Kidney tubule cell (primary cell): ENCODE results near the gene NLRC3.
A peak's percentile ranks its signal among the peaks of the same experiment; 100 is the strongest.
"Not testable (repeated sequence)": the region's sequence is repeated elsewhere in the genome, so short reads cannot be mapped to it uniquely, and the experiment has no call there.

Experiments
- DNase-seq: peaks from one replicate; pipeline ENCODE4 v3.0.0-alpha.2; 2018; ENCODE audit warnings: low spot score

NLRC3 gene, protein sequence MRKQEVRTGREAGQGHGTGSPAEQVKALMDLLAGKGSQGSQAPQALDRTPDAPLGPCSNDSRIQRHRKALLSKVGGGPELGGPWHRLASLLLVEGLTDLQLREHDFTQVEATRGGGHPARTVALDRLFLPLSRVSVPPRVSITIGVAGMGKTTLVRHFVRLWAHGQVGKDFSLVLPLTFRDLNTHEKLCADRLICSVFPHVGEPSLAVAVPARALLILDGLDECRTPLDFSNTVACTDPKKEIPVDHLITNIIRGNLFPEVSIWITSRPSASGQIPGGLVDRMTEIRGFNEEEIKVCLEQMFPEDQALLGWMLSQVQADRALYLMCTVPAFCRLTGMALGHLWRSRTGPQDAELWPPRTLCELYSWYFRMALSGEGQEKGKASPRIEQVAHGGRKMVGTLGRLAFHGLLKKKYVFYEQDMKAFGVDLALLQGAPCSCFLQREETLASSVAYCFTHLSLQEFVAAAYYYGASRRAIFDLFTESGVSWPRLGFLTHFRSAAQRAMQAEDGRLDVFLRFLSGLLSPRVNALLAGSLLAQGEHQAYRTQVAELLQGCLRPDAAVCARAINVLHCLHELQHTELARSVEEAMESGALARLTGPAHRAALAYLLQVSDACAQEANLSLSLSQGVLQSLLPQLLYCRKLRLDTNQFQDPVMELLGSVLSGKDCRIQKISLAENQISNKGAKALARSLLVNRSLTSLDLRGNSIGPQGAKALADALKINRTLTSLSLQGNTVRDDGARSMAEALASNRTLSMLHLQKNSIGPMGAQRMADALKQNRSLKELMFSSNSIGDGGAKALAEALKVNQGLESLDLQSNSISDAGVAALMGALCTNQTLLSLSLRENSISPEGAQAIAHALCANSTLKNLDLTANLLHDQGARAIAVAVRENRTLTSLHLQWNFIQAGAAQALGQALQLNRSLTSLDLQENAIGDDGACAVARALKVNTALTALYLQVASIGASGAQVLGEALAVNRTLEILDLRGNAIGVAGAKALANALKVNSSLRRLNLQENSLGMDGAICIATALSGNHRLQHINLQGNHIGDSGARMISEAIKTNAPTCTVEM

DNA sequence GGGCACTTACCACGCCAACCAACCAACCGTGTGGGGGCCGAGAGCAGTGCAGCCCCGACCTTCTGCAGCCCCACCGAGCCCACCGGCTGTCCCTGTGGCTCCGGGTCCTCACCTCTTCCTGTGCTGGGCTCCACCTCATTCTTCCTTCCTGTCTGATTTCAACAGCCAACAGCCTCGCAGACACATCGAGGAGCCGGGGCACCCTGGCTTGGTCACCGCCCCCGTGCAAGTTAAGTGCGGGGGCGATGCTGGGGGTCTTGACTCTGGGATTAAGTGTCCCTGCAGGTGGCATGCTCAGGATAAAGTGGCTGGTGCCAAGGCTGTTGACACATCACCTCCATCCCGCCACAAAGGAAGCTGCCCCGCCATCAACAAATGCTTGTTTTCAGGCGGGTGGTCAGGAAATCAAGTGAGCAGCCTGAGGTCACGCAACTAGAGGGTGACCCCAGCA lies at the start of gene NLRC3:
Gene NLRC3, minus strand, starts transcription at position 102 of the 451 bp plus-strand sequence. CDS start 12,367 bp downstream, outside the sequence.
- DNase-seq, result no peak

DNA sequence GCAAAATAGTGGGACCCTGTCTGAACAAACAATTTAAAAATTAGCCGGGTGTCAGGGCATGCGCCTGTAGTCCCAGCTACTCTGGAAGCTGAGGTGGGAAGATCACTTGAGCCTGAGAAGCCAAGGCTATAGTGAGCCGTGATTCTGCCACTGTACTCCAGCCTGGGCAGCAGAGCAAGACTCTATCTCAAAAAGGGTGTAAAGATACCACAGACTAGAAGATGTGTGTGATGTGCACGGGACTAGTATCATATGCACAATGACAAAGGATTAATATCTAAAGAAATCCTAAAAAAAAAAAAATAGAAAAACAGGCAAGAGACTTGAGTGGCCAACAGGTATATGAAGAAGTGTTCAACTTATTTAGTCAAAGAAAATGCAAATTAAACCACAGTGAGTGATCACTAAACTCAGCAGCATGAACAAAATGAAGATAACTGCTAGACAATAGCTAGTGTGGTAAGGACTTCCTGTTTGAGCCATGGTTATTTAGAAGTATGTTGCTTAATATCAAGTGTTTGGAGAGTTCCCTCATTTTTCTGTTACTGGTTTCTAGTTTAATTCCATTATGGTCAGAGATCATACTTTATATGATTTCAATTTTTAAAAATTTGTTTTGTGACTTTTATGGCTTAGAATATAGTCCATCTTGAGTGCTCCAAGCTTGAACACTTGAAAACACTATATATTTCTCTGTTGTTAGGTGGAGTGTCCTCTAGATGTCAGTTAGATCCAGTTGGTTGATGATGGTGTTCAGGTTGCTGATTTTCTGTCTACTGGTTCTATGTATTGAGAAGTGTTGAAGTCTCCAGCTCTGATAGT lies 48.9 kb upstream of the NLRC3 start:
- no peak for DNase-seq

DNA sequence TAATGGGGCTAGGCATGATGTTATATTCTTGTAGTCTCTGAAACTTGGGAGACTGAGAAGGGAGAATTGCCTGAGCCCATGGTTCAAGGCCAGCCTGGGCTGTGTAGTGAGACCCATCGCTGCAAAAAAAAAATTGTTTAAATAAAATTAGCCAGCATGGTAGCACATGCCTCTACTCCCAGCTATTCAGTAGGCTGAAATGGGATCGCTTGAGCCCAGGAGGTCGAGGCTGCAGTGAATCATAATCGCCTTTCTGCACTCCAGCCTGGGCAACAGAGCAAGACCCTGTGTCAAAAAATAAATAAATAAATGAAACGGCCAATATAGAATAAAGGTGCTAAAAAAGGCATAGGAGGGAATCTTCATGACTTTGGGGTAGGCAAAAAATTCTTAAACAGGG lies 48.1 kb upstream of the NLRC3 start:
- no peak for DNase-seq

DNA sequence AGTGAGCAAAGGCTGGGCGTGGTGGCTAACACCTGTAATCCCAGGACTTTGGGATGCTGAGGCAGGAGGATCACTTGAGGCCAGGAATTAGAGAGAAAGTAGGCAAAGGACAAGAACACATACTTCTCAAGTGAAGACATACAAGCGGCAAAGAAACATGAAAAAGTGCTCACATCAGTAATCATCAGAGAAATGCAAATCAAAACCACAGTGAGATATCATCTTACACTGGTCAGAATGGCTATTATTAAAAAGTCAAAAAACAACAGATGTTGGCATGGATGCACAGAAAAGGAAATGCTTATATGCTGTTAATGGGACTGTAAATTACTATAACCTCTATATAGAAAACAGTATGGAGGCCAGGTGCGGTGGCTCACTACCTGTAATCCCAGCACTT lies 46.4 kb upstream of the NLRC3 start:
- no peak for DNase-seq

DNA sequence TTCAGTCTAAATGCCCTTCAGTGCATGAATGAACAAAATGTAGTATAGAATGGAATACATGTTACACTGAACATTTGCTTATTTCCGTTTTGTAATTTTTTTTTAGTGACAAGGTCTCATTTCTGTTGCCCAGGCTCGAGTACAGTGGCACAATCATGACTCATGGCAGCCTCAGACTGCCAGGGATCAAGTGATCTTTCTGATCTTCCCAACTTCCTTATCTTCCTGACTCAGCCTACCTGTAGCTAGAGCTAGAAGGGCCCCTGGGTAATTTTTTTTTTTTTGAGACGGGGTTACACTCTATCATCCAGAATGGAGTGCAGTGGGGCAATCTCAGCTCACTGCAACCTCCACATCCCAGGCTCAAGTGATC lies 41.6 kb upstream of the NLRC3 start:
- DNase-seq, result peak; percentile 69

DNA sequence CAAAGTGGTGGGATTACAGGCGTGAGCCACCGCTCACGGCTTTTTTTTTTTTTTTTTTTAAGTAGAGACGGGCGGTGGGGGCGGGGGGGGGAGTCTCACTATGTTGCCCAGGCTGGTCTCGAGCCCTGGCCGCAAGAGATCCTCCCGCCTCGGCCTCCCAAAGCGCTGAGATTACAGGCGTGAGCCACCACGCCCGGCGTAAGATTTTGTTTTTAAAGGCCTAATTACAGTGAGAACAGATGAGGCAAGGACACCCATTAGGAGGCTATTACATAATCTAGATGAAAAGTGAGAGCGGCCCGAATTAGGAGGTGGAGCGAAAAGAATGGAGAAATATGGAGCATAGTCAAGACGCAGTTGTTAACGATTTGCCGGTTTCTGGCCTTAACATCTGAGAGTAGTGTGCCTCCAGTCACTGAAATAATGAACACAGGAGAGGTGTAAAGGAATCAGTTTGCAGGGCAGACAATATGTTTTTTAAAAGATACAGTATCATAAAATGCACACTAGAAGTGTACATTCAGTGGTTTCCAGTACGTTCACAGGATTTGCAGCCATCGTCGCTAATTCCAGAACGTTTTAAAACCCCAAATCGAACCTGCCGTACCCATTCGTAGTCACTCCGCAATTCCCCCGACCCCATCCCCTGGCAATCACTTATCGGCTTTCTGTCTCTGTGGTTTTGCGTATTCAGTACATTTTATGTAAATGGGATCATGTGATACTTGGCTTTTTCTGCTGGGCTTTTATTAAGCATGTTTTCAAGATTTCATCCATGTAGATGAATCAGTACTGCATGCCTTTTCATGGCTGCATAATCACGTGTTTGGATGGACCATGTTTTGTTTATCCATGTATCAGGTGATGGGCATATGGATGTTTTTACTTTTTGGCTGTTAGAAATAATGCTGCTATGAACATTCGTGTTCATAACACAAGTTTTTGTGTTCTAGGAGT lies 35.6 kb upstream of the NLRC3 start:
- DNase-seq, result no peak

DNA sequence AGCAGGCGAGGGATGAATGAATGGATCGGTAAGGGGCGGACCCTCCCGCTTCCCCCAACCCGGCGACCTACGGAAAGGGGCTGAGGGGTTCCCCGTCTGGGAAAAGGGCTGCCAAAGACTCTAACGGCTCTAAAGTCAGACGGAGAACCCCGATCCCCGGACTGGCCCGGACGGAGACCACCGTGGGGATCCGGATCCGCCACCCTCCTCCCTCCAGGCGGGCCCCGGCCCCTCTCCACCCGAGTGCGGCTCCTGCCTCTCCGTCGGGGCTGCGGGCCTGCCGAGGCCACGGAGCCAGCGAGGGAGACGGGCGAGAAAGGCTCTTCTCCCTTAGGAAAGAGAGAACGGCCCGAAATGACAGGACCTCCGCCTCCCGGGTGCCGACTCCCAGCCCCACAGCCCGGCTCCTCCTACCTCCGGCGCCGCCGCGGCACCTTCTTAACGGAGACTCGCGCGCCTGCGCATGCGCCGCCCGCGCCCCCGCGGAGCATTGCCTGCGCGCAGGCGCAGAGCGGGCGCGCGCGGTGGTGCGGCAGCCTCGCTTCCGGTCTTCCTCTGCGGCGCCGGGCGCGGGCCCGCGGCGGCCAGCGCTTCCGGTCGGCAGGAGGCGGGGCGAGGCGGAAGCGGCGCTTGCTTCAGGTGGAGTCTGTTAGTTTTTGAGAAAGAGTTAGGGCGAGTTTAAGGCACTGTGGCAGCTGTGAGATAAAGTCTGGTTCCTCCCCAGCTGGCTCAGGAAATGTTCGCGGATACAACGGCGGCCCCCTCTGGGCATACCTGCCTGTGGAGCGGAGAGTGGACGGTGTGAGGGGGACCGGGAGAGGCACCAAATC lies 34.2 kb upstream of the NLRC3 start, which contains the start of gene SLX4:
Gene SLX4, minus strand, starts transcription at position 461 of the 830 bp plus-strand sequence. CDS start 2,642 bp downstream, outside the sequence.
- DNase-seq, result peak; percentile 96

DNA sequence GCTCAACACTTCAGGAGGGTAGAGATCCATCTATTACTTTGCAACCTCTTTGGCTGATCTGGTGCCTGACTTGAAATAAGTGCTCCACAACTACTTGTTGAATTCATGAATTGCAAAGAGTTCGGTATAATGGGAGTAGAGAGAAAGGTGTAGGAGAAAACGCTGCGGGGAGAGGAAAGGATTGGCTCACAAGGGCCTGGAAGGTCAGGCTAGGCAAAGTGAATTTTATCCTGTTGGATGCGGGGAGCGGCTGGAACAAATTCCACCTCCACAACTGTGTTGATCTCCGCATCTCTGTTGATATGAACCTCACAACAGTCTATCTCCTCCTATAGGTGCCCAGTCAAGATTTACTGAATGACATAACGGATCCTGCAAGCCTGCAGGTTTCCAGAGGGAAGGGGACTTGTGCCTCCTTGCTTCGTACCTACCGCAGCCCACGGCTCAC lies 33.5 kb upstream of the NLRC3 start:
- peak; percentile 6 for DNase-seq

DNA sequence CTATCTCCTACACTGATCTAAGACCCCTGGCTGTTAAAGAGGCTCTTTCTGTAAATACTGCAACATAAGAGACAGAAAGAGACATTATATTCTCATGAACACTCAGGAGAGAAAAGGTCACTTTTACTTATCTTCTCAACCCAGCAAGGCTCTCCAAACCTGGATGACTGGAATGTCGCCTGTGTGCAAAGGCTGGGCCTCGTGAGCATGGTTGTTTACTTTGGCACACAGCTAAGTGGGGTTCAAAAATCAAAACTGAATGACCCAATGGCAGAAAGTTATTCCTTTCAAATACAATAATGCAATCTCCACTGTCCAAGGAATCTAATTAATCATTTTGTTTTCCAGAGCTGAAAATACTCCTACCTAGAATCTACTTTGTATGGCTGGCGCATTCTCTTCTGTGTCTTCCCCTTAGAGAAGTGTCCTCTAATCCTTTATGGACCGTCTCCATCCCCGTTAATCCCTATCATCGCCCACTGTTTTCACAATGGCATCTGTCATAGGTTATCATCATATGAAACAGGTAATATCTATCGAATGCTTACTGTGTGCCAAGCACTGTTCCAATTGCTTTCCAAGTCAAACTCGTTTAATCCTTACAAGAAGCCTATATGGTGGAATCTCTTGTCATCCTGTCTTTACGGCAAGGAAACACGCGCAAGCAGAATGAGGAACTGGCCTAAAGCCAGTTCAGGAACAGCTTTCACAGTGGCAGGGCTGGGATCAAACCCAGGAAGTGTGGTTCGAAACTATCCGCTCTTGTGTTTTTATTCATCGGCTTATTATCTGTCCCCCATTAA lies 32.9 kb upstream of the NLRC3 start:
- DNase-seq, result no peak

DNA sequence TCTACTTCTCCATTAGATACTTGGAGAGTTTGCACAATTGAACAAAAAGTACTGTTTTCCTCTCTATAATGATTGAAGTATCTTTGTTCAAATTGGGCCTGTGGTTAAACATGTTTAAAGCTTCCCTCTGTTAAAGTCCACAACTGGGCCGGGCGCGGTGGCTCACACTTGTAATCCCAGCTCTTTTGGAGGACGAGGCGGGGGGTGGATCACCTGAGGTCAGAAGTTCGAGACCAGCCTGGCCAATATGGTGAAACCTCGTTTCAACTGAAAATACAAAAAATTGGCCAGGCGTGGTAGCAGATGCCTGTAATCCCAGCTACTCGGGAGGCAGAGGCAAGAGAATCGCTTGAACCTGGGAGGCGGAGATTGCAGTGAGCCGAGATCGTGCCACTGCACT lies 31.8 kb upstream of the NLRC3 start:
- not testable (repeated sequence) for DNase-seq

DNA sequence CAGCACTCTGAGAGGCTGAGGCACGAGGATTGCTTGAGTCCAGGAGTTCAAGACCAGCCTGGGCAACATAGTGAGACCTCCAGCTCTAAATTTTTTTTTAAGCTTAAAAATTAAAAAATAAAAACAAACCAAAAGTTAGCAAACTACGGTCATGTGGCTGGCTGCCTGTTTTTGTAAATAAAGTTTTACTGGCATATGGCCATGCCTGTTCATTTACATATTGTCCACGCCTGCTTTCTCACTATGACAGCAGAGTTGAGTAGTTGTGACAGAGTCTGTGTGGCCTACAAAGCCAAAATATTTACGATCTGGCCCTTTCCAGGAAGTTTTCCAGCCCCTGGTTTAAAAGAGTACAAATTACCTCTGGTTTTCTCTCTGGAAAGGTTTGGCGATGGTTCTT lies 30.9 kb upstream of the NLRC3 start:
- DNase-seq, result no peak

DNA sequence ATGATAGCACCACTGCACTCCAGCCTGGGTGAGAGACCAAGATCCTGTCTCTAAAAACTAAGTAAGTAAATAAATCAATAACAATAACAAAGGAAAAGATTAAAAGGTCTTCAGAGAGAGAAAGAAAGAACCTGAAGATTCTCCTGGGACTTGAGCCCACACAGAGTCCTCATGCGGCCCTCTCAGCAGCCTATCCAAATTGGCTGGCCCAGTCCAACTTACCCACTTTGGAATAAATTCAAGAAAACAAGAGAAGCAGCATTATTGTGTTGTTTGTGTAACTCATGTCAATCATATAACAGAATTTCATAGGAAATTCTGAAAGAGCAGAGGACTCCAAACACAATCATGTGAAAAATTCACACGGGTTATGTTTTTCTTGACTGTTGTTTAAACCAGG lies 30.4 kb upstream of the NLRC3 start:
- DNase-seq, result no peak

DNA sequence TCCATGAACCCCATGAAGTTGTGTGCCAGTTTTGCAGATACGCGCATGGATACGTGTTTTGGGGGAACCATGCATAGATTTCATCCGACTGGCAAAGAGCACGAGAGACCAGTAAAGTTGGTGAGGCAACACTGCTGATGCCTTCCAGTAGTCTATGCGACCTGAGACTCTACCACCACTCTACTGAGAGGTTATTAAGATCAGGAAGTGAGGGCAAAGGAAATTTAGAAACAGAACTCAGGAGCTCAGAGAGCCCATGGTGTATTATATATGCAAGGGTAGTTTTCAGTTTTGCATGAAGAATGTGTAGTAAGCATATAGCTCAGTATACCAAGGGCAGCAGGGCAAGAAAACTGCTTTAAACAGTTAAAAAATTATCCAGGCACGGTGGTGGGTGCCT lies 30.0 kb upstream of the NLRC3 start:
- DNase-seq, result no peak

DNA sequence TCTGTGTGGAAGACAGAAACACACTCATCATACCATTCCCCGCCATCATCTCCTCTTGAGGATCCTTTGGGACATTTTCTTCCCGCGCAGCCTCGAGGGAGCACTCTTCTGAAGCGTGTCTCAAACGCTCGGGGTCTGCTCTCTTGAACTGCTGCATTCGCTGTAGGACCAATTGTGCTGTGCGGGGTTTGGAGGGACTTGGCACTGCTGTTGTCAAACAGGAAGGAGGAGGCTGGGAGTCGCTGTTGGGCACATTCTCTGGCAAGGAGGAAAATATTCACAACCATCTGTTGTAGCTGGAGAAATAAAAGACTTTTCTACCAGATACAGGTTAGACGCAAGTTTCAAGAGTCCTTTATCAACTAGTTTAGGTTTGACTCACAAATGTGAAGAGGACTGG lies 29.2 kb upstream of the NLRC3 start:
- DNase-seq, result no peak

DNA sequence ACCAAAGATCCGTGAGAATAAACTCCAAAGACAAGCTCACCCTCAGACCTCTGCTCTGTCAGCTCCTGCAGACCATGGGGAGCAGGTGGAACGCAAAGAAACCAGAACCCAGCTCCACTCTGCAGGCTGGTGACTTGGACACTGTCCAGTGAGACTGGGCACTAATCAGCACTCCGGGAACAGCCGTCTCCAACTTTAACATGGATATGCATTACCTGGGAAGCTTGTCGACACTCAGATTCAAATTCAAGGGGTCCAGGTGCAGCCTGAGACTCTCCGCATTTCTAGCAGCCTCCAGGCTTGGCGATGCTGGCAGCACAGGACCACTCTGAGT lies 25.1 kb upstream of the NLRC3 start:
- DNase-seq, result no peak

DNA sequence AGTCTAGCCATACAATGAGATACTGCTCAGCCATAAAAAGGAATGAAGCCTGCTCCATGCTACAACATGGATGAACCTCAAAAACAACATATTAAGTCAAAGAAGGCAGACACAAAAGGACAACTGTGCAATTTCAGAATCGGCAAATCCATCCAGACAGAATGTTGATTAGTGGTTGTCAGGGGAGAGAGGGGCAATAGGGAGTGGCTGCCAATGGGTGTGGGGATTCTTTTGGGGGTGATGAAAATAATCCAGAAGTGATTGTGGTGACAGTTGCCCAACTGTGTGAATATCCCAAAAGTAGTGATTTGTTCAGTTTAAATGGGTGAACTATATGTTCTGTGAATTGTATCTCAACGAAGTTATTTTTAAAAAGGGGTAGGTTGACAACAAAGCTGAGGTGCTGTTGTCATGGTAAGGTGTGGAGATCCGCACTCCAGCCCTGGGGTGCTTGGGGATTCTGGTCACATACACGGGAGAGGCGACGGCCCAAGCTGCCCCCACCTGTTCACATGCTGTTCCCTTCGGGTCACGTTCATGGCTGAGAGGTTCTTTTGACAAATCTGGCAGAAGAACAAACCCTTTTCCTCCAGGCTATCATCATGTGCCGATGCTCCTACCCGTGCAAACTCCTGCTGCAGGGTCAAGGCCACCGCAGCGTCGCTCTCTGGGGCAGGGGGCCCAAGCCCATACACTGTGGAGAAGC lies 24.6 kb upstream of the NLRC3 start:
- DNase-seq, result no peak

DNA sequence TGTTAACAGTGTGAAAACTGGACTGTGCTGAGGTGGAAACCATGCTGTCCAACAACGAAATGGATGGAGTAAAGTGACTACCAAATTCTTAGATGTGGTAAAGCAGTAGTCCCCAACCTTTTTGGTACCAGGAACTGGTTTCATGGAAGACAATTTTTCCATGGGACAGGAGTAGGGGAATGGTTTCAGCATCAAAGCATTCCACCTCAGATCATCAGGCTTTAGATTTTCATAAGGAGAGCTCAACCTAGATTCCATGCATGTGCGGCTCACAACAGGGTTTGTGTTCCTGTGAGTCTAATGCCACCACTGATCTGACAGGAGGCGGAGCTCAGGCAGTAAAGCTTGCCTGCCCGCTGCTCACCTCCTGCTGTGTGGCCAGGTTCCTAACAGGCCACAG lies 22.7 kb upstream of the NLRC3 start:
- no peak for DNase-seq

DNA sequence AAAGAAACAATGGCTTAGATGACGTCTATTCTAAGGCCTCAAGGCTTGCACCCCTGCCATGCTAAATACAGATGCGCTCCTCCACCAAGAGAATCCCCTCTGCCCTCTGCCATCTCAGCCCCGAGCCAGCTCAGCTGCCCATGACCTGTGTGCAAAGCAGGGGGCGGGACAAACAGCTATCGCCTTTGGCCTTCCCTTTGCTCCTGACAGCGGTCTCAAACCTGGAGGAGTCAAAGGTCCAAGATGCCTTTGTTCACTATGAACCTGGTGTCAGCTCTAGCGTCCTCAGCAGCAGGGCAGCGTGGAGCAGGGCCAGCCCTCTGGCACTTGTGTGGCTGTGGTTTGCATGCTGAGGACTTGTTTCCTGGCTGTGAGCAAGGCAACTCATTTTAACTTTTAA lies 21.9 kb upstream of the NLRC3 start:
- no peak for DNase-seq
